Activated B cell treated with CpG ODN at 0.5 μM for 24 hours (primary cell): ENCODE data around the gene PTBP3. TPM values are rescaled to one million over a fixed set of nuclear protein-coding genes. Genes with fewer than 3 reads are reported as not detected.

Source experiments
- ATAC-seq: fragments of 200-7000 bp; cut with Tn5 transposase; one replicate; pipeline ENCODE4 v1.10.0; 2021; ENCODE audit warnings: low read depth, mild to moderate bottlenecking, moderate library complexity
- CTCF ChIA-PET: fragments of 350-600 bp; sonication (Branson Sonifier 250); formaldehyde crosslinking; loops from one replicate; lab custom pipeline; 2021; ENCODE audit warnings: antibody characterized with exemption; lab: Charles Lee
- POLR2A ChIA-PET: fragments of 350-600 bp; sonication (Branson Sonifier 250); formaldehyde crosslinking; loops from one replicate; lab custom pipeline; 2021; ENCODE audit warnings: antibody characterized with exemption; lab: Charles Lee
- DNase-seq: peaks from one replicate; pipeline ENCODE4 v3.0.0; 2022
- H3K27ac Mint-ChIP-seq: one replicate; pipeline ENCODE4 v1.8.0; 2020; ENCODE audit warnings: mixed read lengths
- H3K27me3 Mint-ChIP-seq: one replicate; pipeline ENCODE4 v1.8.0; 2021; ENCODE audit warnings: mixed read lengths
- H3K36me3 Mint-ChIP-seq: one replicate; pipeline ENCODE4 v1.8.0; 2021; ENCODE audit warnings: low read depth, mixed read lengths
- H3K4me1 Mint-ChIP-seq: one replicate; pipeline ENCODE4 v1.8.0; 2021; ENCODE audit warnings: mixed read lengths
- H3K4me3 Mint-ChIP-seq: one replicate; pipeline ENCODE4 v1.8.0; 2020; ENCODE audit warnings: mild to moderate bottlenecking, mixed read lengths
- H3K9me3 Mint-ChIP-seq: one replicate; pipeline ENCODE4 v1.8.0; 2020; ENCODE audit warnings: mixed read lengths
- intact Hi-C: fragments of 100-400 bp; cut with micrococcal nuclease; formaldehyde crosslinking; loops from one replicate; pipeline ENCODE4 v1.15.1; 2024
- total RNA-seq: library from RNA; stranded (reverse); gene quantifications from 2 replicates; pipeline ENCODE4 v1.2.3, GENCODE V29; 2022
- TF ChIP-seq, protein P1 (sequence below): fragments of 200-600 bp; IDR thresholded peaks from one replicate; pipeline ENCODE4 v1.8.0; 2022; ENCODE audit warnings: antibody characterized with exemption, mild to moderate bottlenecking

PTBP3 gene
- total RNA-seq, 1 donor from 2014 or later: 106 TPM

DNA sequence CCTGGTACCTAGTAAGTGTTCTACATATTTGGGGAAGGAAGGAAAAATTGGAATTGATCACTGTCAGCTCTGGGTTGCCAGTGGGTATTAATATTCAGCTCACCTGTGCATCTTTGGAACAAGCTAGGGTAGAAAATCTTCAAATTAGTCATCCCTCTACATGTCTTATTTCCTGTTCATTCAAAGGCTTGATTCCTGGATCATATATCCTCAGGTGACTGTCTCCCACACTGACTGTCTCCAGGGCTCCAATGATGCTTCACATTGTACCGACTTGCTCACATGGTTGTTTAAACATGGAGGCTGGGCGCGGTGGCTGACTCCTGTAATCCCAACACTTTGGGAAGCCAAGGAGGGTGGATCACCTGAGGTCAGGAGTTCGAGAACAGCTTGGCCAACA, 146.7 kb downstream of the PTBP3 start:
- TF ChIP-seq, protein P1, sequence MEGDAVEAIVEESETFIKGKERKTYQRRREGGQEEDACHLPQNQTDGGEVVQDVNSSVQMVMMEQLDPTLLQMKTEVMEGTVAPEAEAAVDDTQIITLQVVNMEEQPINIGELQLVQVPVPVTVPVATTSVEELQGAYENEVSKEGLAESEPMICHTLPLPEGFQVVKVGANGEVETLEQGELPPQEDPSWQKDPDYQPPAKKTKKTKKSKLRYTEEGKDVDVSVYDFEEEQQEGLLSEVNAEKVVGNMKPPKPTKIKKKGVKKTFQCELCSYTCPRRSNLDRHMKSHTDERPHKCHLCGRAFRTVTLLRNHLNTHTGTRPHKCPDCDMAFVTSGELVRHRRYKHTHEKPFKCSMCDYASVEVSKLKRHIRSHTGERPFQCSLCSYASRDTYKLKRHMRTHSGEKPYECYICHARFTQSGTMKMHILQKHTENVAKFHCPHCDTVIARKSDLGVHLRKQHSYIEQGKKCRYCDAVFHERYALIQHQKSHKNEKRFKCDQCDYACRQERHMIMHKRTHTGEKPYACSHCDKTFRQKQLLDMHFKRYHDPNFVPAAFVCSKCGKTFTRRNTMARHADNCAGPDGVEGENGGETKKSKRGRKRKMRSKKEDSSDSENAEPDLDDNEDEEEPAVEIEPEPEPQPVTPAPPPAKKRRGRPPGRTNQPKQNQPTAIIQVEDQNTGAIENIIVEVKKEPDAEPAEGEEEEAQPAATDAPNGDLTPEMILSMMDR: no peak
- CTCF ChIA-PET: interaction anchor here (1.6 kb wide), 1 partner anchor 13 kb away, joined by 5 read pairs; no protein-coding TSS in a partner anchor
- Mint-ChIP-seq H3K36me3 (peaks cover 3% of the 10 kb centered on the region), H3K4me3 (no peak overlapping the region), H3K27ac (no peak overlapping the region), H3K27me3 (no peaks in the 10 kb centered on the region), H3K9me3 (peaks cover 4% of the 10 kb centered on the region), H3K4me1 (no peaks in the 10 kb centered on the region)
- ATAC-seq: no peak
- DNase-seq: no peak
- POLR2A ChIA-PET: interaction anchor here (0.5 kb wide), 1 partner anchor 193 kb away, joined by 3 read pairs; no protein-coding TSS in a partner anchor
- intact Hi-C loops: no loop called here

DNA sequence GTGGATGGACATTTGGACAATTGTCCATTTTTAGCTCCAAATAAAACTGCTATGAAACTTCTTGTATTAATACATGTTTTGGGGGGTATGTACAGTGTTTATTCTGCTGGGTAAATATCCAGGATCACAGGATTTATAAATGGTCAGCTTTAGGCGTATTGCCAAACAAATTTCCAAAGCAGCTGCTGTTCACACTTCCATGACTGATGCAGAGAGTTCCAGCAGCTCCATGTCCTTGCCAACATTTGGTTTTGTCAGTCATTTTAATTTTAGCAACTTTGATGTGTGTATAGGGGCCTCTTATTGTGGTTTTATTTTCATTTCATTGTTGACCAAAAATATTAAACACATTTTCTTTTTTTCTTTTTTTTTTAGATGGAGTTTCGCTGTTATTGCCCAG, 148.5 kb downstream of the PTBP3 start:
- ChIA-PET POLR2A (no interaction called here), CTCF (no interaction called here)
- no peaks in the 10 kb centered on the region for H3K27me3 Mint-ChIP-seq
- DNase-seq (no peak), ATAC-seq (no peak)
- H3K36me3 Mint-ChIP-seq: no peaks in the 10 kb centered on the region
- intact Hi-C loops: no loop called here
- TF ChIP-seq, protein P1: no peak
- H3K4me3 Mint-ChIP-seq: no peak overlapping the region
- peaks cover 4% of the 10 kb centered on the region for H3K9me3 Mint-ChIP-seq
- H3K27ac Mint-ChIP-seq: no peak overlapping the region
- peaks cover 14% of the 10 kb centered on the region for H3K4me1 Mint-ChIP-seq

DNA sequence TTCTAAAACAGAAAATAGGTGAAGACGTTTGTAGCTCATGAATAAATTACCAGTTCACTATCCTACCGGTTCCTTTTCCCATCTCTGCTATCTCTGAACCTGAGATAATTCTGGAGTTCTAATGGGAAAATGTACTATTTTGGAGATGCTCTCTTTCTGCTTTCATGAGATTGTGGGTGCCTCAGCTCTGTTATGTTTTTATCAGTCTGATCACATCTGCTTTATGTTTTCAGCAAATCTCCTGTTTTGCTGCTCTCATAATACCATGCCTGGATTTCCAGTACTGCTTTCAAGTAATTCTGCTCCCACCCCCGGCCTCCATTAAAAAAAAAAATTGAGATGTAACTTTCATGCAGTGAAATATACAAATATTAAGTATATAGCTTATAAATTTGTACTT, 149.2 kb downstream of the PTBP3 start:
- DNase-seq: no peak
- H3K27ac Mint-ChIP-seq: no peak overlapping the region
- CTCF ChIA-PET: no interaction called here
- intact Hi-C loops: no loop called here
- H3K4me3 Mint-ChIP-seq: no peak overlapping the region
- POLR2A ChIA-PET: no interaction called here
- no peaks in the 10 kb centered on the region for H3K36me3 Mint-ChIP-seq
- peaks cover 17% of the 10 kb centered on the region for H3K4me1 Mint-ChIP-seq
- TF ChIP-seq, protein P1: no peak
- no peaks in the 10 kb centered on the region for H3K27me3 Mint-ChIP-seq
- ATAC-seq: no peak
- peaks cover 4% of the 10 kb centered on the region for H3K9me3 Mint-ChIP-seq

DNA sequence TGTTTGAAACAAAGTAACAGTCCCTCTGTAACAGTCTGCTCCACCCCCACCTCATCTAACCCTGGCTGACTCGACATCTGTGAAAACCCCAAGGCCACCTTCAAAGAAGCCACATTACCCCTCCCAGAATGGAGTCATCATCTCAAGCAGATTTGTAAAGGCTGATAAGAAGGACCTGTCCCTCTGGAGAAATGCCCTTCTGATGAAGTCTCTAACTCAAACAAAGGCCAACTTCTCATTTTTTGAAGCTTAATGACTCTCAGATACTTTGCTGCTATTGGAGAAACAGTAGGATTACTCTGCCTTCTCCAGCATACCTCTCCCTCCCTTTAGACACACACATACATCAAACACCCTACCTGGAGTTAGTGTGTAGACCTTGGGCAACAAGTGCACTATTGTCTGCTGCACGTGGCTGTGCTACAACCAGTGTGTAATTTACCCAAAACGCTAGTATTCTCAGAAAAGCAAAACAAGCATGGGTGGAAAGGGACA, 153.0 kb downstream of the PTBP3 start:
- no peak overlapping the region for H3K4me3 Mint-ChIP-seq
- H3K27me3 Mint-ChIP-seq: no peaks in the 10 kb centered on the region
- ChIA-PET CTCF (no interaction called here), POLR2A (interaction anchor here (0.6 kb wide), 1 partner anchor 75 kb away, joined by 3 read pairs; no protein-coding TSS in a partner anchor)
- no peak overlapping the region for H3K27ac Mint-ChIP-seq
- peaks cover 23% of the 10 kb centered on the region for H3K4me1 Mint-ChIP-seq
- no peak for DNase-seq
- peaks cover 4% of the 10 kb centered on the region for H3K9me3 Mint-ChIP-seq
- H3K36me3 Mint-ChIP-seq: no peaks in the 10 kb centered on the region
- peak; percentile 45 for ATAC-seq
- intact Hi-C loops: no loop called here
- TF ChIP-seq, protein P1: no peak

DNA sequence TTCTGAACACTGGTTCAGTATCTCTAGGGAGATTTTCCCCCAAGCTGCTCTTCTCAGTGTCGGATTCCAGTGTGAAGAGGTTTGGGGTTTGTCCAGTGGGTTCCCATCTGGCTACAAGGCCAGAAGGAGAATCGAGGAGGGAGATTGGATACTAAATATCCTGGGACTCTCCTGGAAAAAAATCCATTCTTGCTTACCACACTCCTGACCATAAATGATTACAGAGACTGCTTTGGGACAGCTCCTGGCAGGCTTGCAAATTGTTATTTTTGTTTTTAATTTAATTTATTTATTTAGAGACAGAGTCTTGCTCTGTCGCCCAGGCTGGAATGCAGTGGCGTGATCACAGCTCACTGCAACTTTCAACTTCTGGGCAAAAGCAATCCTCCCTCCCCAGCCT, 153.6 kb downstream of the PTBP3 start:
- ATAC-seq: no peak
- Mint-ChIP-seq H3K4me3 (no peak overlapping the region), H3K9me3 (peaks cover 4% of the 10 kb centered on the region), H3K36me3 (no peaks in the 10 kb centered on the region), H3K27ac (no peak overlapping the region), H3K27me3 (no peaks in the 10 kb centered on the region), H3K4me1 (peaks cover 25% of the 10 kb centered on the region)
- ChIA-PET CTCF (no interaction called here), POLR2A (interaction anchor here (0.6 kb wide), 1 partner anchor 74 kb away, joined by 3 read pairs; no protein-coding TSS in a partner anchor)
- no peak for DNase-seq
- intact Hi-C loops: loop anchor here (5.0 kb wide), 2 partner anchors 38 to 73 kb away; no protein-coding TSS in a partner anchor
- TF ChIP-seq, protein P1: no peak
